HEK293 (cell line): ENCODE results near the gene TOM1L2.

ENCODE experiments used
- CTCF ChIA-PET: fragments of 350-600 bp; formaldehyde crosslinking; extraction: SDS; loops from one replicate; lab custom pipeline; 2021; ENCODE audit warnings: antibody characterized with exemption; lab: Yijun Ruan, JAX
- POLR2A ChIA-PET: fragments of 300-600 bp; formaldehyde crosslinking; extraction: SDS; loops from one replicate; lab custom pipeline; 2020; ENCODE audit warnings: antibody characterized with exemption, inconsistent platforms; lab: Yijun Ruan, JAX
- H3K27ac ChIP-seq: fragments of 200-500 bp; sonication (Bioruptor generic); 2 replicates; pipeline ENCODE4 v1.5.1; 2014; ENCODE audit warnings: low read depth, low read length, control low read depth, inconsistent platforms; ENCODE audit errors: extremely low read depth
- H3K36me3 ChIP-seq, 2 experiments: fragments of 200-500 bp in 1 of 2; sonication (Bioruptor generic) in 1 of 2; 1 replicate in 1 of 2; 2 replicates in 1 of 2; pipeline ENCODE4 v1.5.1; 2014 to 2017; ENCODE audit warnings: inconsistent platforms in 2 of 2, low read length in 2 of 2; ENCODE audit not compliant: control insufficient read depth in 2 of 2, insufficient read depth in 1 of 2
- H3K4me1 ChIP-seq: fragments of 200-500 bp; sonication (Bioruptor generic); 2 replicates; pipeline ENCODE4 v1.5.1; 2014; ENCODE audit warnings: mild to moderate bottlenecking, low read length, inconsistent platforms; ENCODE audit not compliant: control insufficient read depth, insufficient read depth
- H3K4me3 ChIP-seq: 2 replicates; pipeline ENCODE4 v1.5.1; 2011; ENCODE audit warnings: low read depth, mild to moderate bottlenecking, control low read depth, low read length, moderate library complexity
- H3K9me3 ChIP-seq: fragments of 200-500 bp; sonication (Bioruptor generic); 2 replicates; pipeline ENCODE4 v1.5.1; 2014; ENCODE audit warnings: low read depth, low read length, inconsistent platforms; ENCODE audit not compliant: control insufficient read depth, insufficient read depth
- FEZF1 ChIP-seq: fragments of 450-650 bp; formaldehyde crosslinking; IDR thresholded peaks from 2 replicates; pipeline ENCODE4 v1.5.1; 2016; ENCODE audit warnings: missing biosample characterization, missing genetic modification characterization
- GFI1B ChIP-seq: fragments of 450-650 bp; formaldehyde crosslinking; IDR thresholded peaks from 2 replicates; pipeline ENCODE4 v1.5.1; 2016; ENCODE audit warnings: missing biosample characterization, missing genetic modification characterization
- GLI2 ChIP-seq: fragments of 450-650 bp; formaldehyde crosslinking; IDR thresholded peaks from 2 replicates; pipeline ENCODE4; 2017; ENCODE audit warnings: missing biosample characterization, missing genetic modification characterization, low read depth, borderline replicate concordance
- GLIS1 ChIP-seq: fragments of 450-650 bp; formaldehyde crosslinking; IDR thresholded peaks from 2 replicates; pipeline ENCODE4 v1.5.1; 2016; ENCODE audit warnings: missing biosample characterization, missing genetic modification characterization
- IKZF3 ChIP-seq: fragments of 450-650 bp; IDR thresholded peaks from 2 replicates; pipeline ENCODE4 v1.5.0; 2018; ENCODE audit warnings: missing biosample characterization, mild to moderate bottlenecking, missing genetic modification characterization, moderate library complexity
- KLF10 ChIP-seq: fragments of 450-650 bp; IDR thresholded peaks from 2 replicates; pipeline ENCODE4 v1.5.1; 2018; ENCODE audit warnings: missing biosample characterization, mild to moderate bottlenecking, missing genetic modification characterization
- KLF17 ChIP-seq: fragments of 450-650 bp; formaldehyde crosslinking; IDR thresholded peaks from 2 replicates; pipeline ENCODE4 v1.5.1; 2016; ENCODE audit warnings: missing biosample characterization, missing genetic modification characterization
- MYNN ChIP-seq: fragments of 450-650 bp; formaldehyde crosslinking; IDR thresholded peaks from 2 replicates; pipeline ENCODE4 v1.5.1; 2016; ENCODE audit warnings: missing biosample characterization, missing genetic modification characterization, borderline replicate concordance
- SP3 ChIP-seq: fragments of 450-650 bp; formaldehyde crosslinking; IDR thresholded peaks from 2 replicates; pipeline ENCODE4 v1.5.1; 2016; ENCODE audit warnings: missing biosample characterization, missing genetic modification characterization
- TRIM28 ChIP-seq: IDR thresholded peaks from 2 replicates; pipeline ENCODE4 v1.6.1; 2011; ENCODE audit warnings: low read length, control low read depth, borderline replicate concordance
- ZBTB20 ChIP-seq: fragments of 450-650 bp; formaldehyde crosslinking; IDR thresholded peaks from 2 replicates; pipeline ENCODE4 v1.5.1; 2016; ENCODE audit warnings: missing biosample characterization, missing genetic modification characterization
- ZBTB6 ChIP-seq: fragments of 450-650 bp; formaldehyde crosslinking; IDR thresholded peaks from 2 replicates; pipeline ENCODE4 v1.5.1; 2017; ENCODE audit warnings: missing biosample characterization, missing genetic modification characterization
- ZNF112 ChIP-seq: fragments of 450-650 bp; formaldehyde crosslinking; IDR thresholded peaks from 2 replicates; pipeline ENCODE4 v1.5.0; 2017; ENCODE audit warnings: missing biosample characterization, missing genetic modification characterization
- ZNF202 ChIP-seq: fragments of 450-650 bp; formaldehyde crosslinking; IDR thresholded peaks from 2 replicates; pipeline ENCODE4 v1.5.1; 2016; ENCODE audit warnings: missing biosample characterization, missing genetic modification characterization, borderline replicate concordance
- ZNF223 ChIP-seq: fragments of 450-650 bp; formaldehyde crosslinking; IDR thresholded peaks from 2 replicates; pipeline ENCODE4 v1.5.1; 2016; ENCODE audit warnings: missing biosample characterization, missing genetic modification characterization
- ZNF280D ChIP-seq: fragments of 450-650 bp; formaldehyde crosslinking; IDR thresholded peaks from 2 replicates; pipeline ENCODE4 v1.5.1; 2016; ENCODE audit warnings: missing biosample characterization, missing genetic modification characterization
- ZNF362 ChIP-seq: fragments of 450-650 bp; formaldehyde crosslinking; IDR thresholded peaks from 2 replicates; pipeline ENCODE4 v1.5.1; 2016; ENCODE audit warnings: missing biosample characterization, missing genetic modification characterization
- ZNF416 ChIP-seq: fragments of 450-650 bp; formaldehyde crosslinking; IDR thresholded peaks from 2 replicates; pipeline ENCODE4 v1.5.1; 2016; ENCODE audit warnings: missing biosample characterization, missing genetic modification characterization
- ZNF626 ChIP-seq: fragments of 450-650 bp; sonication (Bioruptor Pico); formaldehyde crosslinking; IDR thresholded peaks from 2 replicates; pipeline ENCODE4 v1.5.1; 2018; ENCODE audit warnings: missing biosample characterization, missing genetic modification characterization, inconsistent platforms
- ZNF629 ChIP-seq: fragments of 450-650 bp; formaldehyde crosslinking; IDR thresholded peaks from 2 replicates; pipeline ENCODE4 v1.5.1; 2017; ENCODE audit warnings: missing biosample characterization, missing genetic modification characterization
- ZNF670 ChIP-seq: fragments of 450-650 bp; formaldehyde crosslinking; IDR thresholded peaks from 2 replicates; pipeline ENCODE4 v1.5.1; 2016; ENCODE audit warnings: missing biosample characterization, missing genetic modification characterization, low read depth
- ZNF785 ChIP-seq: fragments of 450-650 bp; formaldehyde crosslinking; IDR thresholded peaks from 2 replicates; pipeline ENCODE4 v1.5.1; 2016; ENCODE audit warnings: missing biosample characterization, missing genetic modification characterization
- ZNF837 ChIP-seq: fragments of 450-650 bp; formaldehyde crosslinking; IDR thresholded peaks from 2 replicates; pipeline ENCODE4 v1.5.1; 2016; ENCODE audit warnings: missing biosample characterization, missing genetic modification characterization
- TF ChIP-seq, protein P1 (sequence below): fragments of 450-650 bp; formaldehyde crosslinking; IDR thresholded peaks from 2 replicates; pipeline ENCODE4 v1.5.1; 2016; ENCODE audit warnings: missing biosample characterization, missing genetic modification characterization
- TF ChIP-seq, protein P2 (sequence below): fragments of 450-650 bp; formaldehyde crosslinking; IDR thresholded peaks from 2 replicates; pipeline ENCODE4 v1.5.1; 2016; ENCODE audit warnings: missing biosample characterization, missing genetic modification characterization

The TOM1L2 gene

GRCh38 chr17:17824119-17824782 lies 147.9 kb downstream of the TOM1L2 start (continued):
- TF ChIP-seq, protein P1, sequence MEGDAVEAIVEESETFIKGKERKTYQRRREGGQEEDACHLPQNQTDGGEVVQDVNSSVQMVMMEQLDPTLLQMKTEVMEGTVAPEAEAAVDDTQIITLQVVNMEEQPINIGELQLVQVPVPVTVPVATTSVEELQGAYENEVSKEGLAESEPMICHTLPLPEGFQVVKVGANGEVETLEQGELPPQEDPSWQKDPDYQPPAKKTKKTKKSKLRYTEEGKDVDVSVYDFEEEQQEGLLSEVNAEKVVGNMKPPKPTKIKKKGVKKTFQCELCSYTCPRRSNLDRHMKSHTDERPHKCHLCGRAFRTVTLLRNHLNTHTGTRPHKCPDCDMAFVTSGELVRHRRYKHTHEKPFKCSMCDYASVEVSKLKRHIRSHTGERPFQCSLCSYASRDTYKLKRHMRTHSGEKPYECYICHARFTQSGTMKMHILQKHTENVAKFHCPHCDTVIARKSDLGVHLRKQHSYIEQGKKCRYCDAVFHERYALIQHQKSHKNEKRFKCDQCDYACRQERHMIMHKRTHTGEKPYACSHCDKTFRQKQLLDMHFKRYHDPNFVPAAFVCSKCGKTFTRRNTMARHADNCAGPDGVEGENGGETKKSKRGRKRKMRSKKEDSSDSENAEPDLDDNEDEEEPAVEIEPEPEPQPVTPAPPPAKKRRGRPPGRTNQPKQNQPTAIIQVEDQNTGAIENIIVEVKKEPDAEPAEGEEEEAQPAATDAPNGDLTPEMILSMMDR (tag by site-specific recombination) = no peak
- TF ChIP-seq ZNF837 (tag by site-specific recombination) (no peak), ZNF416 (tag by site-specific recombination) (peak; percentile 62; the same call in 1 of the 2 replicates), ZNF362 (tag by site-specific recombination) (no peak), SP3 (tag by site-specific recombination) (peak; percentile 46; the same call in 1 of the 2 replicates), ZNF112 (tag by site-specific recombination) (no peak), GLI2 (tag by site-specific recombination) (no peak), TRIM28 (no peak), FEZF1 (tag by site-specific recombination) (no peak), MYNN (tag by site-specific recombination) (no peak), ZNF626 (no peak), KLF17 (tag by site-specific recombination) (no peak), GFI1B (no peak), ZNF670 (tag by site-specific recombination) (no peak), ZNF202 (tag by site-specific recombination) (no peak), ZNF629 (peak; percentile 25; the same call in 1 of the 2 replicates), GLIS1 (tag by site-specific recombination) (peak; percentile 76), ZNF223 (no peak)

- ChIA-PET POLR2A (interaction anchor here (11.4 kb wide), 1 partner anchor 14 kb away, joined by 181 read pairs; the partner anchor contains the start of gene SREBF1), CTCF (interaction anchor here (5.4 kb wide), 1 partner anchor 12 kb away, joined by 35 read pairs; no protein-coding TSS in a partner anchor)
- Histone ChIP-seq H3K9me3 (no peaks in the 10 kb centered on the region), H3K4me3 (peak overlapping the region; percentile 12; the same call in 1 of the 2 replicates), H3K27ac (peak overlapping the region; percentile 94), H3K4me1 (peaks cover 35% of the 10 kb centered on the region), H3K36me3 (peaks cover 0 to 9% of the 10 kb centered on the region in 2 experiments; a peak in 1 of 3 replicates)
- TF ChIP-seq KLF10 (tag by site-specific recombination) (peak; percentile 98), ZBTB20 (tag by site-specific recombination) (peak; percentile 49), ZNF785 (tag by site-specific recombination) (no peak), ZBTB6 (no peak), IKZF3 (tag by site-specific recombination) (peak; percentile 19; the same call in 1 of the 2 replicates), ZNF280D (tag by site-specific recombination) (no peak)
- TF ChIP-seq, protein P2, sequence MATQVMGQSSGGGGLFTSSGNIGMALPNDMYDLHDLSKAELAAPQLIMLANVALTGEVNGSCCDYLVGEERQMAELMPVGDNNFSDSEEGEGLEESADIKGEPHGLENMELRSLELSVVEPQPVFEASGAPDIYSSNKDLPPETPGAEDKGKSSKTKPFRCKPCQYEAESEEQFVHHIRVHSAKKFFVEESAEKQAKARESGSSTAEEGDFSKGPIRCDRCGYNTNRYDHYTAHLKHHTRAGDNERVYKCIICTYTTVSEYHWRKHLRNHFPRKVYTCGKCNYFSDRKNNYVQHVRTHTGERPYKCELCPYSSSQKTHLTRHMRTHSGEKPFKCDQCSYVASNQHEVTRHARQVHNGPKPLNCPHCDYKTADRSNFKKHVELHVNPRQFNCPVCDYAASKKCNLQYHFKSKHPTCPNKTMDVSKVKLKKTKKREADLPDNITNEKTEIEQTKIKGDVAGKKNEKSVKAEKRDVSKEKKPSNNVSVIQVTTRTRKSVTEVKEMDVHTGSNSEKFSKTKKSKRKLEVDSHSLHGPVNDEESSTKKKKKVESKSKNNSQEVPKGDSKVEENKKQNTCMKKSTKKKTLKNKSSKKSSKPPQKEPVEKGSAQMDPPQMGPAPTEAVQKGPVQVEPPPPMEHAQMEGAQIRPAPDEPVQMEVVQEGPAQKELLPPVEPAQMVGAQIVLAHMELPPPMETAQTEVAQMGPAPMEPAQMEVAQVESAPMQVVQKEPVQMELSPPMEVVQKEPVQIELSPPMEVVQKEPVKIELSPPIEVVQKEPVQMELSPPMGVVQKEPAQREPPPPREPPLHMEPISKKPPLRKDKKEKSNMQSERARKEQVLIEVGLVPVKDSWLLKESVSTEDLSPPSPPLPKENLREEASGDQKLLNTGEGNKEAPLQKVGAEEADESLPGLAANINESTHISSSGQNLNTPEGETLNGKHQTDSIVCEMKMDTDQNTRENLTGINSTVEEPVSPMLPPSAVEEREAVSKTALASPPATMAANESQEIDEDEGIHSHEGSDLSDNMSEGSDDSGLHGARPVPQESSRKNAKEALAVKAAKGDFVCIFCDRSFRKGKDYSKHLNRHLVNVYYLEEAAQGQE (tag by site-specific recombination) = no peak
Measured at GRCh38 chr17:17823433-17824118, 148.6 kb downstream of the TOM1L2 start.
